B cell (primary cell): ENCODE results near the gene MTPN. TPM values are rescaled to one million over a fixed set of nuclear protein-coding genes. Genes with fewer than 3 reads are reported as not detected.

Experiments
- ATAC-seq: fragments of 200-7000 bp; cut with Tn5 transposase; one replicate; pipeline ENCODE4 v1.10.0; 2021; ENCODE audit warnings: low read depth, mild to moderate bottlenecking, moderate number of reproducible peaks, moderate library complexity
- CTCF ChIA-PET: fragments of 350-600 bp; sonication (Branson Sonifier 250); formaldehyde crosslinking; loops from one replicate; lab custom pipeline; 2021; ENCODE audit warnings: antibody characterized with exemption, inconsistent platforms; lab: Charles Lee
- POLR2A ChIA-PET: fragments of 350-600 bp; sonication (Branson Sonifier 250); formaldehyde crosslinking; loops from one replicate; lab custom pipeline; 2021; ENCODE audit warnings: antibody characterized with exemption; lab: Charles Lee
- DNase-seq: peaks from one replicate; pipeline ENCODE4 v3.0.0; 2013
- H2AFZ ChIP-seq: 2 replicates; pipeline ENCODE4 v1.6.1; 2012; ENCODE audit warnings: mild to moderate bottlenecking, low read depth, low read length; ENCODE audit not compliant: insufficient read depth, poor library complexity, severe bottlenecking
- H3K27ac ChIP-seq, 2 donors: 1 replicate in 1 of 2; 2 replicates in 1 of 2; pipeline ENCODE4 v1.5.1; 2012 to 2013; ENCODE audit warnings: low read length in 2 of 2, mild to moderate bottlenecking in 2 of 2, moderate library complexity in 1 of 2
- H3K27me3 ChIP-seq, 4 experiments: fragments of 200-600 bp in 1 of 4; sonication (generic) in 1 of 4; replicated peaks in 1 of 4; 1 replicate in 2 of 4; 2 replicates in 2 of 4; pipeline versions ENCODE4 v1.6.1 to v1.7.0; 2013 to 2016; ENCODE audit warnings: low read length in 3 of 4, mild to moderate bottlenecking in 2 of 4, mixed read lengths in 1 of 4, moderate library complexity in 1 of 4; ENCODE audit not compliant: insufficient read depth in 4 of 4, control insufficient read depth in 3 of 4; ENCODE audit errors: control extremely low read depth in 1 of 4
- H3K36me3 ChIP-seq, 2 experiments: replicated peaks in 1 of 2; 1 replicate in 1 of 2; 2 replicates in 1 of 2; pipeline versions ENCODE4 v1.6.1 to v1.7.1; 2013; ENCODE audit warnings: low read length in 1 of 2; ENCODE audit not compliant: insufficient read depth in 2 of 2, control insufficient read depth in 1 of 2; ENCODE audit errors: control extremely low read depth in 1 of 2, extremely low read depth in 1 of 2
- H3K4me1 ChIP-seq, 2 donors: fragments of 200-600 bp in 1 of 2; sonication (generic) in 1 of 2; 1 replicate in 1 of 2; 2 replicates in 1 of 2; pipeline versions ENCODE4 v1.5.1 to v1.6.1; 2013 to 2017; ENCODE audit warnings: low read length in 2 of 2; ENCODE audit not compliant: control insufficient read depth in 2 of 2, insufficient read depth in 2 of 2
- H3K4me2 ChIP-seq: replicated peaks from 2 replicates; pipeline ENCODE3; 2012; ENCODE audit warnings: mild to moderate bottlenecking, low read depth, low read length; ENCODE audit not compliant: poor library complexity, severe bottlenecking
- H3K4me3 ChIP-seq, 5 experiments: fragments of 200-600 bp in 1 of 5; sonication (generic) in 1 of 5; 1 replicate in 3 of 5; 2 replicates in 2 of 5; pipeline versions ENCODE4 v1.5.1 to v1.7.0; 2011 to 2016; ENCODE audit warnings: low read length in 4 of 5, mild to moderate bottlenecking in 4 of 5, low read depth in 2 of 5, control low read depth in 1 of 5, moderate library complexity in 1 of 5; ENCODE audit not compliant: insufficient read depth in 1 of 5; ENCODE audit errors: control extremely low read depth in 1 of 5, extremely low read depth in 1 of 5
- H3K79me2 ChIP-seq: fragments of 200-600 bp; sonication (generic); one replicate; pipeline ENCODE4 v1.6.0; 2016; ENCODE audit warnings: low read length; ENCODE audit not compliant: control insufficient read depth, insufficient read depth
- H3K9ac ChIP-seq: fragments of 200-600 bp; sonication (generic); 2 replicates; pipeline ENCODE4 v1.6.1; 2017; ENCODE audit warnings: mild to moderate bottlenecking, low read length, moderate library complexity
- H3K9me3 ChIP-seq, 3 donors: one replicate each; pipeline versions ENCODE4 v1.6.1 to v1.7.1; 2013; ENCODE audit warnings: low read length in 2 of 3; ENCODE audit not compliant: control insufficient read depth in 2 of 3, insufficient read depth in 1 of 3; ENCODE audit errors: control extremely low read depth in 1 of 3
- H4K20me1 ChIP-seq: 2 replicates; pipeline ENCODE4 v1.6.0; 2012; ENCODE audit warnings: mild to moderate bottlenecking, low read length; ENCODE audit not compliant: insufficient read depth, control insufficient read depth, poor library complexity, severe bottlenecking
- H3K27ac Mint-ChIP-seq: one replicate; pipeline ENCODE4 v1.8.0; 2021; ENCODE audit warnings: mixed read lengths
- H3K27me3 Mint-ChIP-seq: one replicate; pipeline ENCODE4 v1.8.0; 2021; ENCODE audit warnings: mixed read lengths
- H3K4me1 Mint-ChIP-seq: one replicate; pipeline ENCODE4 v1.8.0; 2021; ENCODE audit warnings: mixed read lengths
- H3K4me3 Mint-ChIP-seq: one replicate; pipeline ENCODE4 v1.8.0; 2021; ENCODE audit warnings: mixed read lengths
- H3K9me3 Mint-ChIP-seq: one replicate; pipeline ENCODE4 v1.8.0; 2022; ENCODE audit warnings: mixed read lengths; ENCODE audit not compliant: insufficient read depth
- EZH2 ChIP-seq: IDR thresholded peaks from 2 replicates; pipeline ENCODE4 v1.6.1; 2012; ENCODE audit warnings: borderline replicate concordance, low read depth, mild to moderate bottlenecking, moderate library complexity, low read length; ENCODE audit not compliant: insufficient read depth, poor library complexity, severe bottlenecking
- WGBS: methylation state at CpG from one replicate; pipeline ENCODE4 v1.1.5; 2013; ENCODE audit warnings: missing lambda C conversion rate; ENCODE audit not compliant: insufficient coverage; 5-methylcytosine and 5-hydroxymethylcytosine counted together
- intact Hi-C: fragments of 100-400 bp; cut with micrococcal nuclease; formaldehyde crosslinking; loops from one replicate; pipeline ENCODE4 v1.10.0; 2022
- polyA plus RNA-seq: library from polyadenylated mRNA; depleted of rRNA; stranded (reverse); fragments of >200 nt; gene quantifications from 2 replicates; pipeline ENCODE4 v1.2.3, GENCODE V29; 2012
- total RNA-seq, 2 donors: library from RNA; stranded (reverse); fragments of 120-200 nt in 1 of 2; gene quantifications; 1 replicate in 1 of 2; 2 replicates in 1 of 2; pipeline versions ENCODE4 v1.2.3 to v1.2.4, GENCODE V29; 2013 to 2022
- TF ChIP-seq, protein P1 (sequence below): fragments of 200-600 bp; IDR thresholded peaks from one replicate; pipeline ENCODE4 v1.8.0; 2022; ENCODE audit warnings: antibody characterized with exemption, mild to moderate bottlenecking

The MTPN gene
- total and polyA plus RNA-seq, 2 donors (not counting 1 experiment from before 2014, with no cell fraction given): 60.5 to 115 TPM

DNA sequence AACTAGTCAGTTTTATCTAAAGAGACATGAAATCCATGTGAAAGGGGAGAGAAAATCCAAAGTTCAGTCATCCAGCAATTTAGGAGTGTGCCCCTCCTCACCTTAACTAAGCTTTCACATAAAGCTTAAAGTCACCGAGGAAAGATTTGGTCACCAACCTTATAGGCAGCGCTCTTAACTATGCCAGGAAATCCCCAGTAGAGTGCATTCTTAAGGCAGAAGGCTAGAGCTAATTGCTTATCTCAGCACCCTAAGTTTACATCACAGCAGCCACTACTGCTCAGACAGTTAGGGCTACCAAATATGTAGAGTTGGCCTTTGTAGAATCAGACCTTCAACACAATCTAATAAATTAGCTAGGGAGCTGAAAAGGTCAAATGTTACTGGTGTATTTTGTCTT, 47.9 kb downstream of the MTPN start:
- Histone ChIP-seq H4K20me1 (peaks cover 82% of the 10 kb centered on the region), H3K79me2 (peaks cover 46% of the 10 kb centered on the region), H3K4me3 (no peak overlapping the region), H3K27ac (peak overlapping the region in 1 of 2 donors; percentile 31), H2AFZ (no peak overlapping the region), H3K4me2 (no peak overlapping the region), H3K9me3 (no peaks in the 10 kb centered on the region), H3K36me3 (peaks cover 15 to 46% of the 10 kb centered on the region in 2 experiments), H3K9ac (no peak overlapping the region), H3K27me3 (no peaks in the 10 kb centered on the region), H3K4me1 (peaks cover 2 to 9% of the 10 kb centered on the region in 2 donors)
- 100% methylated on average over 1 of the region's 2 CpGs for WGBS
- Mint-ChIP-seq H3K4me3 (no peak overlapping the region), H3K27me3 (no peaks in the 10 kb centered on the region), H3K27ac (no peak overlapping the region), H3K4me1 (peaks cover 38% of the 10 kb centered on the region), H3K9me3 (no peaks in the 10 kb centered on the region)
- DNase-seq (no peak), ATAC-seq (no peak)
- intact Hi-C loops: no loop called here
- POLR2A ChIA-PET: no interaction called here
- CTCF ChIA-PET: interaction anchor here (0.7 kb wide), 1 partner anchor 12 kb away, joined by 3 read pairs; no protein-coding TSS in a partner anchor
- no peak for TF ChIP-seq EZH2
- TF ChIP-seq, protein P1, sequence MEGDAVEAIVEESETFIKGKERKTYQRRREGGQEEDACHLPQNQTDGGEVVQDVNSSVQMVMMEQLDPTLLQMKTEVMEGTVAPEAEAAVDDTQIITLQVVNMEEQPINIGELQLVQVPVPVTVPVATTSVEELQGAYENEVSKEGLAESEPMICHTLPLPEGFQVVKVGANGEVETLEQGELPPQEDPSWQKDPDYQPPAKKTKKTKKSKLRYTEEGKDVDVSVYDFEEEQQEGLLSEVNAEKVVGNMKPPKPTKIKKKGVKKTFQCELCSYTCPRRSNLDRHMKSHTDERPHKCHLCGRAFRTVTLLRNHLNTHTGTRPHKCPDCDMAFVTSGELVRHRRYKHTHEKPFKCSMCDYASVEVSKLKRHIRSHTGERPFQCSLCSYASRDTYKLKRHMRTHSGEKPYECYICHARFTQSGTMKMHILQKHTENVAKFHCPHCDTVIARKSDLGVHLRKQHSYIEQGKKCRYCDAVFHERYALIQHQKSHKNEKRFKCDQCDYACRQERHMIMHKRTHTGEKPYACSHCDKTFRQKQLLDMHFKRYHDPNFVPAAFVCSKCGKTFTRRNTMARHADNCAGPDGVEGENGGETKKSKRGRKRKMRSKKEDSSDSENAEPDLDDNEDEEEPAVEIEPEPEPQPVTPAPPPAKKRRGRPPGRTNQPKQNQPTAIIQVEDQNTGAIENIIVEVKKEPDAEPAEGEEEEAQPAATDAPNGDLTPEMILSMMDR: no peak

DNA sequence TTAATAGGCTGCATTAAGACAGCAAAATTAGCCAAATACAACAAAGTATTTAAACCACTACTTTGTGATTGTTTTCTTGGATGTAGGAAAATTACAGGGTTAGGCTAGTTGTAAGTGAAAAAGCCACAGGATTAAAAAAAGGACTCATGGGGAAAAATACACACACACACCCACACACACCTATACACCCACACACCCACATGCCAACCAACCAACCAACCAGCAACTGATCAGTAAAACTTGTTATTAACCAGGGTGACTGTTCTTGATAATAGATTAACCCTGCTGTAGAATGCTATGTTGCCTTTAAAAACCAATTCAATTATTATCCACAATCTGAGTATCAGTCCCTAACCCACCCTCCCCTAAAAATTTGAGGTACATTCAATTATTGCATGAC, 49.0 kb downstream of the MTPN start:
- DNase-seq (no peak), ATAC-seq (no peak)
- POLR2A ChIA-PET: no interaction called here
- no peaks in the 10 kb centered on the region for H3K27me3 ChIP-seq
- H3K4me1 ChIP-seq: peaks cover 0 to 3% of the 10 kb centered on the region in 2 donors
- TF ChIP-seq EZH2: no peak
- TF ChIP-seq, protein P1: no peak
- H3K4me2 ChIP-seq: no peak overlapping the region
- H3K27me3 Mint-ChIP-seq: no peaks in the 10 kb centered on the region
- H3K4me3 ChIP-seq: no peak overlapping the region
- peaks cover 35% of the 10 kb centered on the region for H3K79me2 ChIP-seq
- intact Hi-C loops: no loop called here
- no peak overlapping the region for H2AFZ ChIP-seq
- peaks cover 15 to 46% of the 10 kb centered on the region in 2 experiments for H3K36me3 ChIP-seq
- no peak overlapping the region for H3K27ac Mint-ChIP-seq
- H3K9ac ChIP-seq: no peak overlapping the region
- H3K27ac ChIP-seq: no peak overlapping the region
- H4K20me1 ChIP-seq: peaks cover 71% of the 10 kb centered on the region
- CTCF ChIA-PET: no interaction called here
- H3K4me1 Mint-ChIP-seq: peaks cover 26% of the 10 kb centered on the region
- no peaks in the 10 kb centered on the region for H3K9me3 Mint-ChIP-seq
- H3K9me3 ChIP-seq: no peaks in the 10 kb centered on the region
- no peak overlapping the region for H3K4me3 Mint-ChIP-seq
